ENCODE measurements around the gene S100A3. TPM values are rescaled to one million over a fixed set of nuclear protein-coding genes. Genes with fewer than 3 reads are reported as not detected.
A peak's percentile ranks its signal among the peaks of the same experiment; 100 is the strongest.
"Not testable (repeated sequence)": the region's sequence is repeated elsewhere in the genome, so short reads cannot be mapped to it uniquely, and the experiment has no call there.

The S100A3 gene
- total RNA-seq, 1 donor from 2014 or later, result not detected

DNA sequence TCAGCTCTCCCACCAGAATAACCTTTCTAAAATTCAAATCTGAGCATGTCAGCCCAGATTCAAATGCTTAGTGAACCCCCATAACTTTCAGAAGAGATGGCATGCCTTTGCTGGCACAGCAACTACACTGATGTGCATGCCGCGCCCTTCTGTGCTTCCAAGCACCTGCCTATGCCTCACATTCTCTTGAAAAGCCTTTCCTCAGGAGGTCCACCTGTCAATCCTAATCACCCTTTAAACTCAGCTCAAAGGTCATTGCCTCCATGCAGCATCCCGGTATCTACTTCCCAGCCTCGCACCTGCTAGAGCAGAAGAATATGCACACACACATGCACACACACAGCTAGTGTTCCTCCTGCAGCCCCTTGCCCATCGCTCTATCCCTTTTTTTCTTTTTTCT is 21.8 kb upstream of the S100A3 start:
- DNase-seq (ENCODE audit: low spot score in 2 of 2), result no peak
- no peak for FAIRE-seq

- DNase-seq (ENCODE audit: low spot score in 2 of 2), result no peak
- FAIRE-seq, result no peak
Measured at GRCh38 chr1:153569465-153569864, 20.4 kb upstream of the S100A3 start.

- FAIRE-seq (no peak), DNase-seq (ENCODE audit: low spot score in 2 of 2) (peak; percentile 65 to 83)
Measured at GRCh38 chr1:153568367-153569099, 19.5 kb upstream of the S100A3 start.

GRCh38 chr1:153567621-153568366 is 18.7 kb upstream of the S100A3 start:
- DNase-seq (ENCODE audit: low spot score in 2 of 2) (no peak), FAIRE-seq (no peak)

DNA sequence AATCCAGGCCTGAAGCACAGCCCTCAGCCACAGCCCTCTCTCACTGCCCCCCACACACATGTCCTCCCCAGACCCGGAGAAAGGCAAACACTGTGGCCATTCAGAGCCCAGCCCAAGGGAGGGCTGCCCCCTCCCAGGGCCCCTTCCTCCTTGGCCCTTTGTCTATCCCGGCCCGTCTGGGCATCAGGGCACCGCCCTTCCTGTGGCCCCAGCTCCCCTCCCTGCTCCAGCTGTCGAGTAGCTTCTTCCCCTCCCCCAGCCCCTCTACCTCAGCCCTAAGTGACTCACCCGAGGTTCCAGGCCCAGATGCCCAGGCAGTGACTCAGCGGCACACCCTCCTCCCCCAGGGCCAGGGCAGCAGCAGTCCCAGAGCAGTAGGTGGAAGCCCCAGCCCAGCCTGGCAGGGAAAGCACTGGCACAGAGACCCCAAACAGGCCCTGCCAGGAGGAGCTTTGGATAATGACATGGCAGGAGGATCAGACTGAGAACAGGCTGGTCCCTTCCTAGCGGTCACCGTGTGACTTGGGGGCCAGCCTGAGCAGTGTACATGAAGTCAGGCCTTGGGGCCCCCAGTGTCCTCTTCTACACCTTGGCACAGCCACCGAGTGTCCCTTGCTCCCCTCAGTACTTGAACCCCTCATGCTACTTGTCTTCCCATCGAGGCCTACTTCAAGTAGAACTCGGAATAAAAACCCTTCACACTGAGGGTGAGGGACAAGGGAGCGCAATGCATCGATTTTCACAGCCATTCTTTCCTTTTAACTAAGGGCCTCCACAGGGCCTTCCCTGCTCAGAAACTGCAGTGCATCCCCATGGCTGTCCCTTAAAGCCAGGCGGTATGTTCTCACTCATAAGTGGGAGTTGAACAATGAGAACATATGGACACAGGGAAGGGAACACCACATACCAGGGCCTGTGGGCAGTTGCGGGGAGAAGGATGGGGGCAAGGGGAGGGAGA is 17.6 kb upstream of the S100A3 start:
- FAIRE-seq (no peak), DNase-seq (ENCODE audit: low spot score in 2 of 2) (peak in 1 of 2 donors; percentile 80)

DNA sequence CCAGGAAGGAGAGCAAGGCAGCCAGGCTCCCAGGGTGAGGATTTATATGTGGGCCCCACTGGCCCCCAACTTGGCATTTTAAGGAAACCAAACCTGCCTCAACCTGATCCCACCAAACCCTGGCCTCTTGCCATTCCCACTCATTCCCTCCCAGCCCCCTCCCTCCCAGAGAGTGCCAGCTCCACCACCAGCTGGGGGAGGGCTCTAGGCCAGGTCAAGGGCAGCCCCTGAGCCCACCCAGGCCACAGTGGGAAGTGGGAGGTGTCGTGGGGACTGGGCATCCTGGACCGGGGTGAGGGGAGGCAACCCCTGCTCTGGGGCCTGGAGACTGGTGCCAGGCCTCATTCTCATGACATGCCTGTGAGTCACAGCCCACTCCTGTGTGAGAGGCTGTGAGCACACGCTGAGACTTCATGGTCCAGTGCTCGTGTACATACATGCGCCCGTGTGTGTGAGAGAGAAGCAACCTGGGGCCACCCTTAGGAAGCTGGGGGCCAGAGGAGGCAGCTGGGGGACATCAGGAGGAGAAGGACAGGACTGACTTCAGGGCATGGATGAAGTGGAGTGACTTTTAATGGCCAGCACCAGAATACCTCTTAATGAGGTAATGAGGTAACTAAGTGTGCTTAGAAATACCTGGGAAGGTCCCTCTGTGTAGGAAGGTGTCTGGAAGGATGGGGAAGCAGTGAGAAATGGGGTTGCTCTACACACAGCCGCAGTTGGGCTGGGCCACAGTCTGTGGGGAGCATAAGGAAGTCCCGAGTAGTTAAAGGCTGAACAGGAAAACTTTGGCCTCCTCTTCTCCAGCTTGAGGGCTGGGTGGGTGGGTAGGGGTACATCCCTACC is 16.7 kb upstream of the S100A3 start, which contains the start of gene S100A2:
Gene S100A2, minus strand, starts transcription at position 316 of the 846 bp plus-strand sequence. CDS start 1,967 bp downstream, outside the sequence.
- DNase-seq (ENCODE audit: low spot score in 2 of 2), result no peak

GRCh38 chr1:153563991-153564390 is 14.9 kb upstream of the S100A3 start:
- FAIRE-seq, result no peak
- no peak for DNase-seq (ENCODE audit: low spot score in 2 of 2)

More for the DNA sequence above, 16.7 kb upstream of the S100A3 start, which contains the start of gene S100A2:
- FAIRE-seq, result no peak

DNA sequence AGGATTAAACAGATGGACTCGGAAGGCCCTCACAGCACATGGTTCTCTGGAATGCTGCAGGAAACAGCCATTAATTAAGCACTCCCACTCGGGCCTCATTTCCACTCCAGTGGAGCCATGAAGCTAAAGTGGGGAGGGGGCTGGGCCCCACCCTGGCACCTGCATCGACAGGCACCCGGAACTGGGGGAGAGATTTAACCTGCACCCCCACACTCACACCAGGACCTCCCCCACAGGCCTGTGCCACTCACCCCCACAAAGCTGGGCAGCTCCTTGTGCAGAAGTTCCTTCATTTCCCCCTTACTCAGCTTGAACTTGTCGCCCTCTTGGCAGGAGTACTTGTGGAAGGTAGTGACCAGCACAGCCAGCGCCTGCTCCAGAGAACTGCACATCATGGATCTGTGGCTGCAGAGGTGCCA is 14.4 kb upstream of the S100A3 start:
- no peak for DNase-seq (ENCODE audit: low spot score in 2 of 2)
- FAIRE-seq, result no peak

DNA sequence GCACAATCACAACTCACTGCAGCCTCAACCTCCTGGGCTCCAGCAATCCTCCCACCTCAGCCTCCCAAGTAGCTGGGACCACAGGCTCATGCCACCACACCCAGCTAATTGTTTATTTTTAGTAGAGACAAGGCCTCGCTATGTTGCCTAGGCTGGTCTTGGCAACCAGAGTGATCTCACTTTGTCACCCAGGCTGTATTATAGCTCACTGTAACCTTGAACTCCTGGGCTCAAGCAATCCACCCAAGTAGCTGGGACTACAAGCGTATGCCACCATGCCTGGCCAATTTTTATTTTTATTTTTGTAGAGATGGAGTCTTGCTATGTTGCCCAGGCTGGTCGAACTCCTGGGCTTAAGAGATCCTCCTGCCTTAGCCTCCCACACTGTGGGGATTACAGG is 13.0 kb upstream of the S100A3 start:
- FAIRE-seq; DNase-seq (ENCODE audit: low spot score in 2 of 2): not testable (repeated sequence)

DNA sequence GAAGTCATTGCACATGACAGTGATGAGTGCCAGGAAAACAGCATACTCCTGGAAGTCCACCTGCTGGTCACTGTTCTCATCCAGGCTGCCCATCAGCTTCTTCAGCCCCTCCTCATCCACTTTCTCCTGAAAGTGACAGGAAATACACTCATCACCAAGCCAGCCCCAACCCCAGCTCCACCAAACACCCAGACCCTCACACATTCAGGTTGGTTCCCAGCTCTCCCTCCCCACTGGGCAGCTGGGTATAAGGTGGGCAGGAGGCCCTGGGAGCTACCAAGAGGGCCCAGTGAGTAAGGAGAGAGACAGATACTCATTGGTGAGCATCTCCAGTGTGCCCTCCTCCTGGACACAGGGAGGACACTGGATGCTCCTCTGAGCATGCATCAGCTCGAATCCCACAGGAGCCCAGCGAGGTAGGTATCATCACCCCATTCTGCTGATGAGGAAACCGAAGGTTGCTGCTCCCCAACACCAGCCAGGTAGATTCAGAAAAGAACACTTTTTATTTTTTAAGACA is 12.5 kb upstream of the S100A3 start:
- FAIRE-seq, result no peak

GRCh38 chr1:153560771-153561465 is 11.9 kb upstream of the S100A3 start:
- no peak for DNase-seq (ENCODE audit: low spot score in 2 of 2)
- FAIRE-seq, result no peak

More for the DNA sequence above, 12.5 kb upstream of the S100A3 start:
- DNase-seq (ENCODE audit: low spot score in 2 of 2), result no peak

GRCh38 chr1:153560241-153560640 is 11.2 kb upstream of the S100A3 start:
- DNase-seq (ENCODE audit: low spot score in 2 of 2) (no peak), FAIRE-seq (no peak)

- DNase-seq (ENCODE audit: low spot score in 2 of 2) (no peak), FAIRE-seq (no peak)
Measured at GRCh38 chr1:153557877-153558276, 8.8 kb upstream of the S100A3 start.

DNA sequence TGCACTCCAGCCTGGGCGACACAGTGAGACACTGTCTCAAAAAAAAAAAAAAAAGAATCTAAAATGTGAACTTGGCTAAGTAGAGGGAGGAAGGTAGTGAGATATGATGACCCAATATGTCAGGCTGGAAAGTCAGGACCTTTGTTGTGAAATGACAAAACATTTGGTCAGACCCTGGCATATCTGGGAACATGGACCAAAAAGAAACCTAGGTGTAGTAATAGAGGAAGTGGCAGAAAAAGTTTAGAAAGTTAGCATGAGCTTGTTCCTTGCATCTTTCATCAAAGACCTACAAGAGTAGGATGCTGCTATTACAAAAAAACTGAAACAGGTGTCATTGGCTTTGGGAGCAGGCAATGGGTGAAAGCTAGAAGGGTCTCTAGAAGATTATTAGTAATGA is 7.3 kb upstream of the S100A3 start:
- DNase-seq (ENCODE audit: low spot score in 2 of 2), result no peak
- FAIRE-seq, result no peak

DNA sequence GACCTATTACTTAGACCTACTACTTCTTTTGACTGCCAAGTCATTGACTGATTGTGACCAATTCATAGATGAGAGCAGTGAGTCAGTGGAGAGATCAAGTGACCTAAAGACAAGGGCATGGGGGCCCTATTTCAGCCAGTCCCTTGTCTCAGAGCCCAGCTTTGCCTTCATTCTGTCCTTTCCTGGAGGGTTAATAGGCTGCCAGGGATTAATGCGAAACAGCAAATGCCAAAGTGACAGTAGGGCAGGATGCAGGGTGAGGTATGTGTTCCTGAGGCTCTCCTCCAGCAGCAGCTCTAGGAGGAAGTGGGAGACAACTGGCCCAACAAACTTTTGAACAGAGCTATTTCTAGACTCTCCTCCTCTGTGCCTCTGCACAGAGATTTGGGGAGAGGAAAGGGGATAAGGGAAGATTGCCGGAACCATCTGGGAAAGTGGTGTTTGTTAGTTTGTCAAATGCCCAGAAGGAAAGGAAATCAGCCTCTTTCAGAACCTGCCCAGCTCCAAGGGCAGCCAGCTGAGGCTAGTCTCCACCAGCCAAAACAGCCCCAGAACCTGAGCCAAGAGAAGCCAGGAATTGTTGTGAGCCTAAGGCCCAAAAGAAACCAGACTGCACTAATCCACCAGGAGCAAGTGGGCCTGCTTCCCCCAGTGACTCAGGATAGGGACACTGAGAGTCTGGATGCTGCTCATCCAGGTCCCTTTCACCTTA is 4.9 kb upstream of the S100A3 start:
- no peak for DNase-seq (ENCODE audit: low spot score in 2 of 2)

GRCh38 chr1:153553096-153553495 is 4.0 kb upstream of the S100A3 start:
- DNase-seq (ENCODE audit: low spot score in 2 of 2) (no peak), FAIRE-seq (no peak)

More for the DNA sequence above, 4.9 kb upstream of the S100A3 start:
- FAIRE-seq, result no peak

DNA sequence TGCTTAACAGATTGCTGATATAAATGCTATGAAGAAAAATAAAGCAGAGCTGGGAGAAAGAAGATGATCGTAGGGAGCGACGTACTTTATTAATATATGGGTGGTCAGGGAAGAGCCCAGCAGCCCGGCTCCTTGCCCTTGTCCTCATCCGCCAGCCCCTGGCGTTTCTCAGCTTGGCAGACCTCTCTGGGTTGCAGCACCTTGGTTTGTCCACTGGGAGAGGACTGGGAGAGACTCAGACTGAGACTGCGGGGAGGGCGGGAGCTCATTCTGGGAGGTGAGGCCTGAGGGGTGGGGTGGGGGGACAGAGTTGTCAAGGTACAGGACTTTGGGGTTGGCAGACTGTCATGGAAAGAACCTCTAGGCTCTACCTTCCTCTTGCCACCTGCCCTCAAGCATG is 3.3 kb upstream of the S100A3 start:
- DNase-seq (ENCODE audit: low spot score in 2 of 2) (no peak), FAIRE-seq (no peak)

Data from frontal cortex (tissue), 4 donors.